Astrocyte of the cerebellum (primary cell): Measurements from ENCODE around the gene SMC5.

Source experiments
- DNase-seq: peaks from one replicate; pipeline ENCODE4 v3.0.0-alpha.2; 2011; ENCODE audit warnings: low read depth
- H3K4me3 ChIP-seq: 2 replicates; pipeline ENCODE4 v1.5.1; 2011; ENCODE audit warnings: mild to moderate bottlenecking, low read depth, low read length, moderate library complexity
- in situ Hi-C: cut with HindIII; loops from 2 replicates; pipeline ENCODE4 v1.10.0; 2017; ENCODE audit warnings: low sequenced_read_pairs
- TF ChIP-seq, protein P1 (sequence below): IDR thresholded peaks from 2 replicates; pipeline ENCODE4 v1.5.1; 2012; ENCODE audit warnings: low read length, low read depth, moderate library complexity, mild to moderate bottlenecking; ENCODE audit errors: missing control alignments

SMC5 gene

DNA sequence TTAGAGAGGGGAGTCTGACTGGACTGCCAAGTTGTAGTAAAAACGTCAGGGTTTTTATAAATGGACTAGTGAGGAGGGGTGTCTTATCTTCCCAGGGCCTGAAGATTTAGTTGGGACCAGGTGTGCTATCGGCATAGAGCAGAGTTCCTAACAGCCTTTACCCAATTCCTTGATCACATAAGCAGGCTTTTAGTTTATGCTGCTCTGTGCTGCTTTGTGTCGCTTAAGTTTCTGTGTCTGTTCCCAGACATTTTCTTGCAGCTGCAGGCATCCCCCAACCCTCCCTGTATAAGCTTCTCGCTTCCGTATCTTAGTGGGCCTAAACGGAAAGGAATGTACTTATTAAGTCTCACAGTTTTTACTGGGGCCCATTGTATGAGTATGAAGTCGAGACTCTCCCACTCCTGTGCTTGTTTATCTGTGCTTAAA is 2.6 kb upstream of the SMC5 start:
- peak; percentile 15 for DNase-seq
- H3K4me3 ChIP-seq = peak overlapping the region; percentile 11
- TF ChIP-seq, protein P1, sequence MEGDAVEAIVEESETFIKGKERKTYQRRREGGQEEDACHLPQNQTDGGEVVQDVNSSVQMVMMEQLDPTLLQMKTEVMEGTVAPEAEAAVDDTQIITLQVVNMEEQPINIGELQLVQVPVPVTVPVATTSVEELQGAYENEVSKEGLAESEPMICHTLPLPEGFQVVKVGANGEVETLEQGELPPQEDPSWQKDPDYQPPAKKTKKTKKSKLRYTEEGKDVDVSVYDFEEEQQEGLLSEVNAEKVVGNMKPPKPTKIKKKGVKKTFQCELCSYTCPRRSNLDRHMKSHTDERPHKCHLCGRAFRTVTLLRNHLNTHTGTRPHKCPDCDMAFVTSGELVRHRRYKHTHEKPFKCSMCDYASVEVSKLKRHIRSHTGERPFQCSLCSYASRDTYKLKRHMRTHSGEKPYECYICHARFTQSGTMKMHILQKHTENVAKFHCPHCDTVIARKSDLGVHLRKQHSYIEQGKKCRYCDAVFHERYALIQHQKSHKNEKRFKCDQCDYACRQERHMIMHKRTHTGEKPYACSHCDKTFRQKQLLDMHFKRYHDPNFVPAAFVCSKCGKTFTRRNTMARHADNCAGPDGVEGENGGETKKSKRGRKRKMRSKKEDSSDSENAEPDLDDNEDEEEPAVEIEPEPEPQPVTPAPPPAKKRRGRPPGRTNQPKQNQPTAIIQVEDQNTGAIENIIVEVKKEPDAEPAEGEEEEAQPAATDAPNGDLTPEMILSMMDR = no peak
- in situ Hi-C loops = no loop called here

DNA sequence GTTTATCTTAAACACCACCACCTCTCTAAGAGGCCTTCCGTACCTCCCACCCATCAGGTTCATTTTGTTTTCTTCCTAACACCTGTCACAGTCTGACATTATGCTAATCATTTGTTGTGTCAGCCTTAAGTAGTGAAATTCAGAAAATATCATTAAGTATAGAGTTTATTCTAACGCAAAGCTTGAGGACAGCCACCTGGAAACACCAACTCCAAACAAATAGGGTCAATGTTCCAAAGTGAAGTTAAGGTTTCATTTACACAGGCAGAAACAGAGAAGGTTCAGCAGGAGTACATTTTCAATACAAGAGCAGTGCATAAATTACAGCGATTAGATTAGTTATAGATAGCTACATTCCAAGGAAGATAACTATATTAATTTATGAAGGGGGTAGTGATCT is 1.3 kb upstream of the SMC5 start:
- H3K4me3 ChIP-seq = peak overlapping the region; percentile 91
- no peak for DNase-seq
- in situ Hi-C loops = no loop called here
- TF ChIP-seq, protein P1 = no peak

DNA sequence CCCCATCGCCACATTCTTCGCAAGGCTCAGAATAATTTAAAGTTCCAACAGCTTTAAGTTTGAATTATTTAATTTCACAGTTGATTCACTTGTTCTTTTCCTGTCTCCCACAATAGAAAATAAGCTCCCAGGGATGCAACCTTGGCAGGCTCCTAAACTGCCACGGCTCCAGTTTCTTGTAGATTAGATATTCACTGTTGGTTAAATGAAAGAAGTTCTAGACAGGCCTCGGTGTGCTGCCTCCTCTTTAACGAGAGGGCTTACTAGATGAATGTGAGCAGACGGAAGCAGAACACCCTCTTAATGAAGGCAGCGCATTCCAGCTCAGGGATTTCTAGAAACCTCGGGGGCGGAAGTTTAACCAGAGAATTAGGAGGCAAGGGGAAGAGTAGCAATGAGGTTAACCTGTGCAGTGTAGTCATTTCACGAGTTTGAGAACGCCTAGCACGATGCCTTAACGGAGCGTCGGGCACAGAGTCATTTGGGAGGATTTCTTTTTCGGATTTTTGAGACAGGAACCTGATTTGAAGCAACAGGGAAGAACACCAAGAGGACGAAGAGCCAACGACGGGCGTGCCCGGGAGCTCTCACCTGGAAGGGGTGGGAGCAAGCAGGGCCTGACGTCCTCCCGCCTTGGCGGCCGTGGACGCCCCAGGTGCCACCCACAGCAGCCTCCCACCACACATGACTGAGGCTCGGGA is 637 bp upstream of the SMC5 start:
- TF ChIP-seq, protein P1 = no peak
- peak; percentile 8 for DNase-seq
- peak overlapping the region; percentile 91 for H3K4me3 ChIP-seq
- in situ Hi-C loops = no loop called here

DNA sequence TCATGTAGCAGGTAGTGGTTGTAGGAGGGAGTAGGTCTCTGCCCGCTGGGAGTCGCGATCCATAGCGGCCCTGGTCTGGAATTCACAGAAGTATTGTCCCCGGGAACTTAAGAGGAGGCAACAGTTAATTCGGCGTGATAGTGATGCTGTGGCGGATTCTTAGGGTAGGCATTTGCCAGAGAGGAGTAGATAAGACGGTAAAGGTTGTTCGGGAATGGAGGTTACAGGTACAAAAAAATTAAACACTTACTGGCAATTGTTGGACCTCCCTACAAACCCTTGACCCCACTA is 679 bp downstream of the SMC5 start:
- in situ Hi-C loops = no loop called here
- TF ChIP-seq, protein P1 = no peak
- H3K4me3 ChIP-seq = peak overlapping the region; percentile 91
- no peak for DNase-seq

DNA sequence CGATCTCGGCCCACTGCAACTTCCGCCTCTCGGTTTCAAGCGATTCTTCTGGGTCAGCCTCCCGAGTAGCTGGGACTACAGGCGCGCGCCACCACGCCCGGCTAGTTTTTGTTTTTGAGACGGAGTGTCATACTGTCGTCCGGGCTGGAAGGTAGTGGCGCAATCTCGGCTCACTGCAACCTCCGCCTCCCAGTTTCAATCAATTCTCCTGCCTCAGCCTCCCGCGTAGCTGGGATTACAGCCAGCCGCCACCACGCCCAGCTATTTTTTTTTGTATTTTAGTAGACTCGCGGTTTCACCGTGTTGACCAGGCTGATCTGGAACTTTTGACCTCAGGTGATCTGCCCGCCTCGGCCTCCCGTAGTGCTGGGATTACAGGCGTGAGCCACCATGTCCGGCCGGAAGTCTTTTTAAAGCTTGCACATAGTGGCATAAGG is 1.2 kb downstream of the SMC5 start:
- DNase-seq = no peak
- H3K4me3 ChIP-seq = peak overlapping the region; percentile 91
- in situ Hi-C loops = no loop called here
- TF ChIP-seq, protein P1 = no peak

DNA sequence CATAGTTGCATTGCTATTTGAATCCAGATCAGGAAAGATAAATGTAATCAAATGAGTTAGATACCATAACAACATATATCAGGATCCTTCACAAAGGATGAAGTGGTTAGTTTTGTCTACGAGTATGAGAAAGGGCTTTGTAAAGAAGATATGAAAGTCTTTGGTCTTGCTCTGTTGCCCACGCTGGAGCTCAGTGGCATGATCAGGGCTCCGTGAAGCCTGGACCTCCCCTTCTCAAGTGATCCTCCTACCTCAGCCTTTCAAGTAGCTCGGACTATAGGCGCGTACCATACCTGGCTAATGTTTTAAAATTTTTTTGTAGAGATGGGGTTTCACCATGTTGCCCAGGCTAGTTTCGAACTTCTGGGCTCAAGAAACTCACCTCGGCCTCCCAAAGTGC is 1.8 kb downstream of the SMC5 start:
- in situ Hi-C loops = no loop called here

More for the DNA sequence above, 1.8 kb downstream of the SMC5 start:
- TF ChIP-seq, protein P1 = no peak
- H3K4me3 ChIP-seq = peak overlapping the region; percentile 91
- DNase-seq = no peak
